OCI-LY3 (cell line): ENCODE data around the gene MIOX.

ENCODE experiments used
- CTCF ChIP-seq: fragments of 200-600, 300-600 bp; sonication (generic); IDR thresholded peaks from 2 replicates; pipeline ENCODE4 v1.5.1; 2014; ENCODE audit warnings: antibody characterized with exemption, low read length, low read depth
- EZH2phosphoT487 ChIP-seq: fragments of 200-600 bp; shearing (Covaris generic); IDR thresholded peaks from 2 replicates; pipeline ENCODE4 v1.6.1; 2018; ENCODE audit warnings: antibody characterized with exemption, mixed run types, low read depth

GRCh38 chr22:50525104-50525857, 38.6 kb downstream of the MIOX start, which contains the start of gene SCO2:
- TF ChIP-seq CTCF (no peak), EZH2phosphoT487 (no peak)
